Hematopoietic multipotent progenitor cell treated with erythropoietin and hydrocortisone succinate and interleukin-3 and kit ligand, for 8 days (in vitro differentiated cells): ENCODE data around the gene XCL2.
"Not testable (repeated sequence)": the region's sequence is repeated elsewhere in the genome, so short reads cannot be mapped to it uniquely, and the experiment has no call there.

Experiments used
- DNase-seq: peaks from one replicate; pipeline ENCODE4 v3.0.0-alpha.2; 2015

Gene XCL2

GRCh38 chr1:168555508-168556046 lies 11.8 kb upstream of the XCL2 start:
- no peak for DNase-seq

GRCh38 chr1:168554603-168555483 lies 11.0 kb upstream of the XCL2 start:
- no peak for DNase-seq

- no peak for DNase-seq
Measured at GRCh38 chr1:168553680-168554553, 10.1 kb upstream of the XCL2 start.

- DNase-seq: no peak
Measured at GRCh38 chr1:168552961-168553360, 9.2 kb upstream of the XCL2 start.

GRCh38 chr1:168551688-168552087 lies 7.9 kb upstream of the XCL2 start:
- no peak for DNase-seq

GRCh38 chr1:168550971-168551370 lies 7.2 kb upstream of the XCL2 start:
- no peak for DNase-seq

- DNase-seq: not testable (repeated sequence)
Measured at GRCh38 chr1:168546553-168546895, 2.7 kb upstream of the XCL2 start.

- peak; percentile 38 for DNase-seq
Measured at GRCh38 chr1:168545678-168546552, 2.1 kb upstream of the XCL2 start.

- not testable (repeated sequence) for DNase-seq
Measured at GRCh38 chr1:168542978-168543377, 819 bp downstream of the XCL2 start.

GRCh38 chr1:168540798-168541197 lies 3.0 kb downstream of the XCL2 start:
- not testable (repeated sequence) for DNase-seq

GRCh38 chr1:168535536-168535935 lies 8.3 kb downstream of the XCL2 start:
- DNase-seq: peak; percentile 38

- no peak for DNase-seq
Measured at GRCh38 chr1:168531615-168532345, 12.0 kb downstream of the XCL2 start.

- no peak for DNase-seq
Measured at GRCh38 chr1:168529518-168529917, 14.3 kb downstream of the XCL2 start.

- DNase-seq: no peak
Measured at GRCh38 chr1:168521401-168522000, 22.3 kb downstream of the XCL2 start.

GRCh38 chr1:168520832-168521231 lies 23.0 kb downstream of the XCL2 start:
- DNase-seq: no peak

- no peak for DNase-seq
Measured at GRCh38 chr1:168520052-168520751, 23.6 kb downstream of the XCL2 start.

- DNase-seq: no peak
Measured at GRCh38 chr1:168518813-168519212, 25.0 kb downstream of the XCL2 start.

GRCh38 chr1:168518201-168518689 lies 25.6 kb downstream of the XCL2 start:
- no peak for DNase-seq

- DNase-seq: no peak
Measured at GRCh38 chr1:168514455-168514854, 29.3 kb downstream of the XCL2 start.

- DNase-seq: no peak
Measured at GRCh38 chr1:168513656-168514404, 30.0 kb downstream of the XCL2 start.
